Kidney epithelial cell (primary cell): Measurements from ENCODE around the gene NUP205. TPM values are rescaled to one million over a fixed set of nuclear protein-coding genes. Genes with fewer than 3 reads are reported as not detected.

ENCODE experiments used
- DNase-seq: peaks from one replicate; pipeline ENCODE4 v3.0.0-alpha.2; 2010; ENCODE audit warnings: low read depth
- H3K27me3 ChIP-seq: 2 replicates; pipeline ENCODE4 v1.6.0; 2011; ENCODE audit warnings: low read length; ENCODE audit not compliant: control insufficient read depth, insufficient read depth
- H3K36me3 ChIP-seq: 2 replicates; pipeline ENCODE4 v1.5.1; 2011; ENCODE audit warnings: low read length; ENCODE audit not compliant: control insufficient read depth, insufficient read depth
- H3K4me3 ChIP-seq: 2 replicates; pipeline ENCODE4 v1.5.1; 2011; ENCODE audit warnings: low read depth, mild to moderate bottlenecking, control low read depth, low read length
- total RNA-seq: library from RNA; depleted of rRNA; stranded (reverse); fragments of >200 nt; gene quantifications from 2 replicates; pipeline ENCODE4 v1.2.3, GENCODE V29; 2015
- TF ChIP-seq, protein P1 (sequence below): IDR thresholded peaks from 2 replicates; pipeline ENCODE4 v1.5.1; 2011; ENCODE audit warnings: mild to moderate bottlenecking, moderate library complexity, low read length, control low read depth, inconsistent platforms; ENCODE audit not compliant: insufficient read depth, poor library complexity, severe bottlenecking

Gene NUP205
- total RNA-seq, 1 donor from 2014 or later, result 58.1 TPM

DNA sequence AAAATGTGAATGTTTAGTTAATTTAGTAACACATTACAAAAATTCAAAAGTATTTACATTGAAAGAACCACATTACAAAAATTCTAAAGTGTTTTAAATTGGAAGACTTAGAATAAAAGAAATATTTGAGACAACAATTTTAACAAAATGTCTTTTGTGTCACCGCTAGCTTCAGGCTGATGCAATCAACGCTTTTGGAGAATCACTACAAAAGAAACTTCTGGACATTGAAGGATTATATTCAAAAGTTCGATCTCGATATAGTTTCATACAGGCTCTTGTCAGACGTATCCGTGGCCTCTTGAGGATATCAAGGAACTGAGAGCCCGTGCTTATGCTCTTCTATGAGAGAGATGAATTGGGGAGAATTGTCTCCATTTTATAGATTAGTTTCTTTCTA lies 90.5 kb downstream of the NUP205 start:
- Histone ChIP-seq H3K36me3 (peaks cover 1% of the 10 kb centered on the region), H3K27me3 (no peaks in the 10 kb centered on the region)

DNA sequence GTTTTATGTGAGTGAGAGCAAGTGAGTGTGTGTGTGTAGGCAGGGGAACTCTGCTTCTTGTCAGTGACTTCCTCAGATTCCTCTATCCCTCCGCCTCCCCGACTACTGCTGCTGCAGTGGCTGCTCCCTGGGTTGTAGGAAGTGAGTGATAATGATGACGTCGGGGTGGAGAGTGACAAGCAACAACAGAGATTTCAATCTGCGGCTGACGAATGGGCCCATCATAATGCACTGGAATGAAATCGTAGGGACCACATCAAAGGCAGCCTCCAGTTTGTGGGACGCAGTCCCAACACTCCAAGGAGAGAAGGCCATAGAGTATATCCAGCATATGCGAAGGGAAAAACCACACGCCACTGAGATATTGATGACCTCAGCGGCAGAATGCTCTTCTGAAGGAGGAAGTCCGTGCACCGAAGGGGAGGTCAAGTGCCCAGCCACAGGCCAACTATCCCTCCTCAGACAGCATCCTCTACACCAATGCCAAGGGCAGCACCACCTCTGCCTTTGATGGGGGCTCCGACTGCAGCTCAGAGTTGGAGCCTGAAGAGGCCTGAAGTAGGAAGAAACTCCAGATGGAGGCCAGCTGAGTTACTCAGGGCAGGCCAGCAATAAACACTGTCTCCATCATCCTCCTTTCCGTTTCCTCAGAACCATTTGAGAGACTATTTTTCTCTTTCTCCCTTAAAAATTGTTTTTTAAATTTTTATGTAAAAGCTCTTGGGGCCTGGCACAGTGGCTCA lies 93.3 kb downstream of the NUP205 start:
- Histone ChIP-seq H3K4me3 (no peak overlapping the region), H3K36me3 (peaks cover 1% of the 10 kb centered on the region), H3K27me3 (no peaks in the 10 kb centered on the region)
- no peak for DNase-seq
- TF ChIP-seq, protein P1, sequence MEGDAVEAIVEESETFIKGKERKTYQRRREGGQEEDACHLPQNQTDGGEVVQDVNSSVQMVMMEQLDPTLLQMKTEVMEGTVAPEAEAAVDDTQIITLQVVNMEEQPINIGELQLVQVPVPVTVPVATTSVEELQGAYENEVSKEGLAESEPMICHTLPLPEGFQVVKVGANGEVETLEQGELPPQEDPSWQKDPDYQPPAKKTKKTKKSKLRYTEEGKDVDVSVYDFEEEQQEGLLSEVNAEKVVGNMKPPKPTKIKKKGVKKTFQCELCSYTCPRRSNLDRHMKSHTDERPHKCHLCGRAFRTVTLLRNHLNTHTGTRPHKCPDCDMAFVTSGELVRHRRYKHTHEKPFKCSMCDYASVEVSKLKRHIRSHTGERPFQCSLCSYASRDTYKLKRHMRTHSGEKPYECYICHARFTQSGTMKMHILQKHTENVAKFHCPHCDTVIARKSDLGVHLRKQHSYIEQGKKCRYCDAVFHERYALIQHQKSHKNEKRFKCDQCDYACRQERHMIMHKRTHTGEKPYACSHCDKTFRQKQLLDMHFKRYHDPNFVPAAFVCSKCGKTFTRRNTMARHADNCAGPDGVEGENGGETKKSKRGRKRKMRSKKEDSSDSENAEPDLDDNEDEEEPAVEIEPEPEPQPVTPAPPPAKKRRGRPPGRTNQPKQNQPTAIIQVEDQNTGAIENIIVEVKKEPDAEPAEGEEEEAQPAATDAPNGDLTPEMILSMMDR, result no peak

More for the DNA sequence above, 90.5 kb downstream of the NUP205 start:
- no peak overlapping the region for H3K4me3 ChIP-seq
- DNase-seq, result no peak
- TF ChIP-seq, protein P1, result no peak

DNA sequence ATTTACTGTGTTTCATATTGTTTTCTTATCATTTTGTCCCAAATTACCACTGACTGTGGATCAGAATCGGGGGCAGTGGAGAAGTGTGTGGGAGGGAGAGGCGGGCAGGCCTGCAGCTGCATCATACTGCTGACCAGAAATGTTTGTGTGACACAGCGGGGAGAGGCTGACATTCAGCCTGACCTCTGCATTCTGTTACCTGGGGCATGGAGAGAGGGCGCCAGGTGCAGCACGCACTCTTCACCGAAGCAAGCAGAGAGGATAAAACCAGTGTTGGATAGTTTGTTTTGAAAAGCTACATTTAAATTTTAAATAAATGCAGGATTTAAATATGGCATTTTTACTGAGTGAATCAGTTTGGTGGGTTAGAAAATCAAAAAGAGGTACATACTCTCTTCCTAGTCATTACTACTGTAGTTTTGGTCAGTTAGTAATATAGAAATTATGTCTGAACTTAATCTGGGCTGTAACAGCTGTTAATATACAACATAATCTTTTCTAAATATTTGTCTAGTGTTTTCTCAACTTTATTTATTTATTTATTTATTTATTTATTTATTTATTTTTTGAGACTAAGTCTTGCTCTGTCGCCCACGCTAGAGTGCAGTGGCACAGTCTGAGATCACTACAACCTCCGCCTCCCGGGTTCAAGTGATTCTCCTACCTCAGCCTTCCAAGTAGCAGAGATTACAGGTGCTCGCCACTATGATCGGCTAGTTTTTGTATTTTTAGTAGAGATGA lies 95.8 kb downstream of the NUP205 start:
- no peak for DNase-seq

DNA sequence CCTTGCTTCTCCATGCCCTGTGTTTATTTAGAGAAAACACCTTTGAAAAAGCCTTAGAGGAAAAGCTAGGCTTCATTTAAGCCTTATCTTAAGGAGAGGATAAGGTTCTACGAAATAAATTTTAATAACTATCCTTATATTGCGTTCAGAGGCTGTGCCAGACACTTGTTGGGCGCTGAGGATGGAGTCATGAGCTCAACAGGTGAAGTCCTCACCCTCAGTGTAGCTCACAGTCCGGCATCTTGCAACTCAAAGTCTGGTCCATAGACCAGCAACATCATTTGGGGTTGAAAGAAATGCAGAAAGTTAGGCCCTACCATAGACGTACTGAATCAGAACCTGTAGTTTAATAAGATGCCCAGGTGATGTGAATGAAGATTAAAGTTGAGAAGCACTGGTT lies 100.8 kb downstream of the NUP205 start:
- Histone ChIP-seq H3K36me3 (no peaks in the 10 kb centered on the region), H3K27me3 (no peaks in the 10 kb centered on the region), H3K4me3 (no peak overlapping the region)
- DNase-seq, result no peak
- TF ChIP-seq, protein P1, result no peak

More for the DNA sequence above, 95.8 kb downstream of the NUP205 start:
- peaks cover 1% of the 10 kb centered on the region for H3K36me3 ChIP-seq
- H3K4me3 ChIP-seq, result no peak overlapping the region
- TF ChIP-seq, protein P1, result no peak
- H3K27me3 ChIP-seq, result no peaks in the 10 kb centered on the region

DNA sequence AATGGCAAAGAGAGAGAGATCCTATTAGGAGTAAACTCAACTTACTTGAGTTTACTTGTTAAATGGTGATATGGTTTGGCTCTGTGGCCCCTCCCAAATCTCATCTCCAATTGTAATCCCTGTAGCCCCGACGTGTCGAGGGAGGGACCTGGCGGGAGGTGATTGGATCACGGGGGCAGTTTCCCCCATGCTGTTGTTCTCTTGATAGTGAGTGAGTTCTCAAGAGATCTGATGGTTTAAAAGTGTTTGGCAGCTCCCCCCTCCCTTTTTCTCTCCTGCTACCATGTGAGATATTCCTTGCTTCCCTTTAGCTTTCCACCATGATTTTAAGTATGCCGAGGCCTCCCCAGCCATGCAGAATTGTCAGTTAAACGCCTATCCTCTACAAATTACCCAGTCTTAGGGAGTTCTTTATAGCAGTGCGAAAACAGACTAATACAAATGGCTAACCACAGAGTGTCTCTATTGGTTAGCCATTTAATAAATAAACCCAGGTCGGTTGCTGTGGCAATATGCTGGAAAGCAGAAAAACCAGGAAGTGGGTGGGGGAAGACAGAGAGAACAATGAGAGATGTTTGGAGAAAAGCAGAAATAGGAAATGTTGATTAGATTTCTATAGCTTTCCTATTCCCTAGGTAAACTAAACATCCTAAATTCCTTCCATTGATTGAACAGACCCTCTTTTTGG lies 101.6 kb downstream of the NUP205 start:
- no peaks in the 10 kb centered on the region for H3K27me3 ChIP-seq
- DNase-seq, result peak; percentile 50
- no peaks in the 10 kb centered on the region for H3K36me3 ChIP-seq
- H3K4me3 ChIP-seq, result no peak overlapping the region
- TF ChIP-seq, protein P1, result no peak
